ENCODE data around the gene OBSCN. TPM values are rescaled to one million over a fixed set of nuclear protein-coding genes. Genes with fewer than 3 reads are reported as not detected.

Gene OBSCN
- total and polyA plus RNA-seq, 2 of the 4 experiments (the other 2 are of a cell fraction), result 4.1 to 9.5 TPM

- Histone ChIP-seq H4K5ac (ENCODE audit: low read depth, low read length) (no peak overlapping the region), H3K9me3 (ENCODE audit: control insufficient read depth, insufficient read depth, low read length) (no peaks in the 10 kb centered on the region), H3K18ac (ENCODE audit: low read depth, low read length) (no peak overlapping the region), H3K27ac (ENCODE audit: insufficient read depth, low read length) (no peak overlapping the region), H2AFZ (replicated peaks; ENCODE audit: low read length, poor library complexity) (no peak overlapping the region), H3K9ac (ENCODE audit: low read depth, low read length) (no peak overlapping the region), H4K20me1 (ENCODE audit: insufficient read depth, low read length) (no peaks in the 10 kb centered on the region; the same call in none of the 2 replicates), H4K8ac (ENCODE audit: low read depth in 2 of 2, low read length in 2 of 2) (no peak overlapping the region), H2AK9ac (replicated peaks; ENCODE audit: low read depth, low read length, poor library complexity) (no peak overlapping the region), H3K27me3 (ENCODE audit: control insufficient read depth, insufficient read depth, low read length) (no peaks in the 10 kb centered on the region), H3K36me3 (ENCODE audit: control insufficient read depth, insufficient read depth, low read length) (peaks cover 41% of the 10 kb centered on the region), H3K14ac (replicated peaks; ENCODE audit: low read depth, low read length) (no peak overlapping the region), H3K4me1 (ENCODE audit: control insufficient read depth, insufficient read depth, low read length) (no peaks in the 10 kb centered on the region), H4K91ac (ENCODE audit: insufficient read depth, low read depth, low read length) (no peak overlapping the region), H3K4ac (ENCODE audit: low read depth, low read length) (no peak overlapping the region), H3K9me1 (ENCODE audit: insufficient read depth, low read length) (0 out of 2 replicates have a peak, but pooled peaks cover 7% of the 10 kb centered on the region), H2AK5ac (ENCODE audit: low read depth, low read length) (no peak overlapping the region), H2BK15ac (ENCODE audit: low read depth, low read length) (no peak overlapping the region), H3K23ac (ENCODE audit: low read depth, low read length) (no peak overlapping the region), H3K4me3 (ENCODE audit: insufficient read depth, low read depth, low read length) (no peak overlapping the region), H3K56ac (ENCODE audit: extremely low read depth, insufficient read depth, low read length) (no peak overlapping the region), H3K4me2 (ENCODE audit: low read depth, low read length) (no peak overlapping the region), H3K79me1 (ENCODE audit: low read depth in 1 of 2, low read length in 2 of 2) (no peaks in the 10 kb centered on the region), H2BK20ac (ENCODE audit: low read depth, low read length) (no peak overlapping the region), H2BK5ac (ENCODE audit: low read depth, low read length, poor library complexity, severe bottlenecking) (no peak overlapping the region), H2BK120ac (ENCODE audit: low read depth, low read length) (no peak overlapping the region)
- dilution Hi-C loops (cut with HindIII; ENCODE audit: low sequenced_read_pairs, unreplicated experiment) (no loop called here), in situ Hi-C loops (cut with MboI; ENCODE audit: low sequenced_read_pairs) (no loop called here), intact Hi-C loops (cut with micrococcal nuclease) (no loop called here)
- CTCF ChIA-PET, result no interaction called here
- BruUV-seq (replicated peaks), result no TSS peak
- TF ChIP-seq CHD1 (IDR thresholded peaks at IDR 0.05; ENCODE audit: low read depth, low read length) (no peak), FOS (IDR thresholded peaks at IDR 0.05; ENCODE audit: low read depth, low read length) (no peak), MAZ (IDR thresholded peaks at IDR 0.05; ENCODE audit: borderline replicate concordance, low read depth, low read length) (no peak), NFE2L2 (IDR thresholded peaks at IDR 0.05; ENCODE audit: low read depth, low read length) (no peak), POLR2A (IDR thresholded peaks at IDR 0.05; ENCODE audit: low read depth, low read length) (no peak), CEBPB (IDR thresholded peaks at IDR 0.05; ENCODE audit: low read depth, low read length) (no peak)
- TF ChIP-seq, protein P1, sequence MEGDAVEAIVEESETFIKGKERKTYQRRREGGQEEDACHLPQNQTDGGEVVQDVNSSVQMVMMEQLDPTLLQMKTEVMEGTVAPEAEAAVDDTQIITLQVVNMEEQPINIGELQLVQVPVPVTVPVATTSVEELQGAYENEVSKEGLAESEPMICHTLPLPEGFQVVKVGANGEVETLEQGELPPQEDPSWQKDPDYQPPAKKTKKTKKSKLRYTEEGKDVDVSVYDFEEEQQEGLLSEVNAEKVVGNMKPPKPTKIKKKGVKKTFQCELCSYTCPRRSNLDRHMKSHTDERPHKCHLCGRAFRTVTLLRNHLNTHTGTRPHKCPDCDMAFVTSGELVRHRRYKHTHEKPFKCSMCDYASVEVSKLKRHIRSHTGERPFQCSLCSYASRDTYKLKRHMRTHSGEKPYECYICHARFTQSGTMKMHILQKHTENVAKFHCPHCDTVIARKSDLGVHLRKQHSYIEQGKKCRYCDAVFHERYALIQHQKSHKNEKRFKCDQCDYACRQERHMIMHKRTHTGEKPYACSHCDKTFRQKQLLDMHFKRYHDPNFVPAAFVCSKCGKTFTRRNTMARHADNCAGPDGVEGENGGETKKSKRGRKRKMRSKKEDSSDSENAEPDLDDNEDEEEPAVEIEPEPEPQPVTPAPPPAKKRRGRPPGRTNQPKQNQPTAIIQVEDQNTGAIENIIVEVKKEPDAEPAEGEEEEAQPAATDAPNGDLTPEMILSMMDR (conservative IDR thresholded peaks at IDR 0.05; ENCODE audit: low read depth, low read length), result no peak
- ATAC-seq (ENCODE audit: low read depth) (no peak), DNase-seq (no peak)
- POLR2A ChIA-PET (ENCODE audit: unreplicated experiment), result no interaction called here
- 100% methylated on average over 1 of the region's 15 CpGs; no CpG with 5 or more reads in 1 of the 2 experiments for WGBS, 2 experiments (ENCODE audit: extremely low coverage in 2 of 2, insufficient read length in 1 of 2)
These were observed 127.8 kb downstream of the OBSCN start for GRCh38 chr1:228335406-228336307.
